ENCODE results near the gene SH3GL1.

The SH3GL1 gene

GRCh38 chr19:4313847-4314490 lies 86.4 kb downstream of the SH3GL1 start:
- no peak for DNase-seq (ENCODE audit: low read depth)

All from amniotic epithelial cell (primary cell).